GM23338 (cell line): ENCODE results near the gene TAF1L.

Experiments
- CREB1 ChIP-seq: fragments of 250-450 bp; sonication (Bioruptor Pico); IDR thresholded peaks from 2 replicates; pipeline ENCODE4 v1.5.0; 2020; ENCODE audit warnings: low read depth, mild to moderate bottlenecking, moderate library complexity
- EZH2 ChIP-seq: fragments of 200-600 bp; sonication (generic); IDR thresholded peaks from one replicate; pipeline ENCODE4 v1.8.0; 2017; ENCODE audit warnings: antibody characterized with exemption, mild to moderate bottlenecking, low read depth; ENCODE audit not compliant: unreplicated experiment
- EZH2phosphoT487 ChIP-seq: fragments of 200-600 bp; sonication (generic); IDR thresholded peaks from one replicate; pipeline ENCODE4 v1.8.1; 2018; ENCODE audit warnings: antibody characterized with exemption; ENCODE audit not compliant: unreplicated experiment
- JUNB ChIP-seq: IDR thresholded peaks from one replicate; pipeline ENCODE4 v1.6.1; 2016; ENCODE audit warnings: antibody characterized with exemption; ENCODE audit not compliant: unreplicated experiment
- NANOG ChIP-seq: IDR thresholded peaks from 2 replicates; pipeline ENCODE4 v1.6.1; 2016; ENCODE audit warnings: antibody characterized with exemption, borderline replicate concordance
- POLR2AphosphoS5 ChIP-seq: IDR thresholded peaks from 2 replicates; pipeline ENCODE4 v1.6.1; 2016; ENCODE audit warnings: antibody characterized with exemption, low read depth
- ZNF331 ChIP-seq: fragments of 250-450 bp; sonication (Bioruptor Pico); IDR thresholded peaks from 2 replicates; pipeline ENCODE4 v1.5.0; 2020; ENCODE audit warnings: low read depth, mild to moderate bottlenecking, moderate library complexity
- TF ChIP-seq, protein P1 (sequence below), 2 experiments: fragments of 200-600 bp in 1 of 2; sonication (generic) in 1 of 2; conservative IDR thresholded peaks; 2 replicates each; pipeline versions ENCODE4 v1.5.1 to v1.6.1; 2016 to 2017; ENCODE audit warnings: antibody characterized with exemption in 2 of 2, low read depth in 2 of 2, mild to moderate bottlenecking in 2 of 2, moderate library complexity in 1 of 2
- TF ChIP-seq, protein P2 (sequence below): IDR thresholded peaks from 2 replicates; pipeline ENCODE4 v1.6.1; 2016; ENCODE audit warnings: antibody characterized with exemption
- TF ChIP-seq, protein P3 (sequence below): IDR thresholded peaks from one replicate; pipeline ENCODE4 v1.6.1; 2018; ENCODE audit warnings: antibody characterized with exemption; ENCODE audit not compliant: unreplicated experiment

DNA sequence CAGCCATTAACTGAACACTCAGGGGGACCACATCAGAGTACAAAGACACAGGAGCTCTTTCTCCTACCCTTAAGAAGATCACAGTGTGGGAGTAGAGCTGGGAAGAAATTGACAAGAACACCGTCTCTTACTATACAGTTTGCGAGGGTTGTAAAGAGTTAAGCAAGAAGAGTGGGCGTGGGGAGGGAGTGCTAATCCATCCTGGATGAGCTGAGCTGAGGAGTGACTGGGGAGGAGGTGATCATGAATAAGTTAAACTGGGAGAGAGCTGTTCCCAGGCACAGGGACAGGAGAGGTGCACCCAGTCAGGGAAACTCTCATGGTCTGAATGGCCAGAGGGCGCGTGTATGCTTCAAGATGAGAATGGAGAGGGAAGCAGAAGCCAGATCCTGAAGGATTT, 17.2 kb downstream of the TAF1L start:
- TF ChIP-seq, protein P1, sequence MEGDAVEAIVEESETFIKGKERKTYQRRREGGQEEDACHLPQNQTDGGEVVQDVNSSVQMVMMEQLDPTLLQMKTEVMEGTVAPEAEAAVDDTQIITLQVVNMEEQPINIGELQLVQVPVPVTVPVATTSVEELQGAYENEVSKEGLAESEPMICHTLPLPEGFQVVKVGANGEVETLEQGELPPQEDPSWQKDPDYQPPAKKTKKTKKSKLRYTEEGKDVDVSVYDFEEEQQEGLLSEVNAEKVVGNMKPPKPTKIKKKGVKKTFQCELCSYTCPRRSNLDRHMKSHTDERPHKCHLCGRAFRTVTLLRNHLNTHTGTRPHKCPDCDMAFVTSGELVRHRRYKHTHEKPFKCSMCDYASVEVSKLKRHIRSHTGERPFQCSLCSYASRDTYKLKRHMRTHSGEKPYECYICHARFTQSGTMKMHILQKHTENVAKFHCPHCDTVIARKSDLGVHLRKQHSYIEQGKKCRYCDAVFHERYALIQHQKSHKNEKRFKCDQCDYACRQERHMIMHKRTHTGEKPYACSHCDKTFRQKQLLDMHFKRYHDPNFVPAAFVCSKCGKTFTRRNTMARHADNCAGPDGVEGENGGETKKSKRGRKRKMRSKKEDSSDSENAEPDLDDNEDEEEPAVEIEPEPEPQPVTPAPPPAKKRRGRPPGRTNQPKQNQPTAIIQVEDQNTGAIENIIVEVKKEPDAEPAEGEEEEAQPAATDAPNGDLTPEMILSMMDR (conservative IDR thresholded peaks at IDR 0.05; ENCODE audit: low read depth in 2 of 2) = no peak
- TF ChIP-seq EZH2 (no peak), POLR2AphosphoS5 (no peak), EZH2phosphoT487 (no peak), CREB1 (no peak), JUNB (no peak), ZNF331 (CRISPR knock-in tag) (no peak), NANOG (no peak)
- TF ChIP-seq, protein P2, sequence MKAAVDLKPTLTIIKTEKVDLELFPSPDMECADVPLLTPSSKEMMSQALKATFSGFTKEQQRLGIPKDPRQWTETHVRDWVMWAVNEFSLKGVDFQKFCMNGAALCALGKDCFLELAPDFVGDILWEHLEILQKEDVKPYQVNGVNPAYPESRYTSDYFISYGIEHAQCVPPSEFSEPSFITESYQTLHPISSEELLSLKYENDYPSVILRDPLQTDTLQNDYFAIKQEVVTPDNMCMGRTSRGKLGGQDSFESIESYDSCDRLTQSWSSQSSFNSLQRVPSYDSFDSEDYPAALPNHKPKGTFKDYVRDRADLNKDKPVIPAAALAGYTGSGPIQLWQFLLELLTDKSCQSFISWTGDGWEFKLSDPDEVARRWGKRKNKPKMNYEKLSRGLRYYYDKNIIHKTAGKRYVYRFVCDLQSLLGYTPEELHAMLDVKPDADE = no peak
- TF ChIP-seq, protein P3, sequence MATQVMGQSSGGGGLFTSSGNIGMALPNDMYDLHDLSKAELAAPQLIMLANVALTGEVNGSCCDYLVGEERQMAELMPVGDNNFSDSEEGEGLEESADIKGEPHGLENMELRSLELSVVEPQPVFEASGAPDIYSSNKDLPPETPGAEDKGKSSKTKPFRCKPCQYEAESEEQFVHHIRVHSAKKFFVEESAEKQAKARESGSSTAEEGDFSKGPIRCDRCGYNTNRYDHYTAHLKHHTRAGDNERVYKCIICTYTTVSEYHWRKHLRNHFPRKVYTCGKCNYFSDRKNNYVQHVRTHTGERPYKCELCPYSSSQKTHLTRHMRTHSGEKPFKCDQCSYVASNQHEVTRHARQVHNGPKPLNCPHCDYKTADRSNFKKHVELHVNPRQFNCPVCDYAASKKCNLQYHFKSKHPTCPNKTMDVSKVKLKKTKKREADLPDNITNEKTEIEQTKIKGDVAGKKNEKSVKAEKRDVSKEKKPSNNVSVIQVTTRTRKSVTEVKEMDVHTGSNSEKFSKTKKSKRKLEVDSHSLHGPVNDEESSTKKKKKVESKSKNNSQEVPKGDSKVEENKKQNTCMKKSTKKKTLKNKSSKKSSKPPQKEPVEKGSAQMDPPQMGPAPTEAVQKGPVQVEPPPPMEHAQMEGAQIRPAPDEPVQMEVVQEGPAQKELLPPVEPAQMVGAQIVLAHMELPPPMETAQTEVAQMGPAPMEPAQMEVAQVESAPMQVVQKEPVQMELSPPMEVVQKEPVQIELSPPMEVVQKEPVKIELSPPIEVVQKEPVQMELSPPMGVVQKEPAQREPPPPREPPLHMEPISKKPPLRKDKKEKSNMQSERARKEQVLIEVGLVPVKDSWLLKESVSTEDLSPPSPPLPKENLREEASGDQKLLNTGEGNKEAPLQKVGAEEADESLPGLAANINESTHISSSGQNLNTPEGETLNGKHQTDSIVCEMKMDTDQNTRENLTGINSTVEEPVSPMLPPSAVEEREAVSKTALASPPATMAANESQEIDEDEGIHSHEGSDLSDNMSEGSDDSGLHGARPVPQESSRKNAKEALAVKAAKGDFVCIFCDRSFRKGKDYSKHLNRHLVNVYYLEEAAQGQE = no peak
